GM12878 (cell line): Measurements from ENCODE around the gene PNMA5. TPM values are rescaled to one million over a fixed set of nuclear protein-coding genes. Genes with fewer than 3 reads are reported as not detected.
"Not testable (repeated sequence)": the region's sequence is repeated elsewhere in the genome, so short reads cannot be mapped to it uniquely, and the experiment has no call there.

Experiments used
- ATAC-seq: fragments of 200-7000 bp; cut with Tn5 transposase; 3 replicates; pipeline ENCODE4 v1.9.1; 2020; ENCODE audit warnings: mild to moderate bottlenecking, moderate library complexity
- BruUV-seq: library from RNA; stranded (reverse); fragments of 400-500 nt; replicated peaks from 2 replicates; lab custom pipeline; 2021; lab: Mats Ljungman, UMichigan
- CTCF ChIA-PET: fragments of 300-600 bp; sonication (Branson Sonifier 250); formaldehyde crosslinking; extraction: SDS; loops from one replicate; lab custom pipeline; 2021; ENCODE audit warnings: inconsistent platforms; lab: Yijun Ruan, JAX
- POLR2A ChIA-PET: fragments of 350-600 bp; formaldehyde crosslinking; extraction: SDS; loops from one replicate; lab custom pipeline; 2021; ENCODE audit warnings: inconsistent platforms; lab: Charles Lee
- RAD21 ChIA-PET: fragments of 300-600 bp; sonication (Branson Sonifier 250); formaldehyde crosslinking; loops from one replicate; lab custom pipeline; 2023; ENCODE audit warnings: antibody characterized with exemption; ENCODE audit not compliant: unreplicated experiment; lab: Charles Lee
- SMC1A ChIA-PET: fragments of 300-600 bp; sonication (Branson Sonifier 250); formaldehyde crosslinking; loops from one replicate; lab custom pipeline; 2023; ENCODE audit not compliant: unreplicated experiment, uncharacterized antibody; lab: Charles Lee
- DNase-seq: peaks from one replicate; pipeline ENCODE4 v3.0.0-alpha.2; 2011; ENCODE audit warnings: low read depth, low spot score
- FAIRE-seq: peaks from 3 replicates; lab custom pipeline; 2011; peaks lifted over from hg19 to GRCh38; lab: Jason Lieb, UNC
- H2AFZ ChIP-seq: 2 replicates; pipeline ENCODE4 v1.6.0; 2011; ENCODE audit warnings: low read depth, low read length, control low read depth; ENCODE audit not compliant: control insufficient read depth
- H3K27ac ChIP-seq: 2 replicates; pipeline ENCODE4 v1.5.1; 2011; ENCODE audit warnings: control low read depth; ENCODE audit not compliant: control insufficient read depth, insufficient read depth
- H3K27me3 ChIP-seq, 2 experiments: replicated peaks in 1 of 2; 2 replicates each; pipeline versions ENCODE4 v1.6.0 to v1.6.1; 2011; ENCODE audit warnings: low read length in 1 of 2; ENCODE audit not compliant: control insufficient read depth in 2 of 2, insufficient read depth in 2 of 2
- H3K36me3 ChIP-seq, 2 experiments: 2 replicates each; pipeline ENCODE4 v1.5.1; 2011; ENCODE audit warnings: low read length in 1 of 2; ENCODE audit not compliant: control insufficient read depth in 2 of 2, insufficient read depth in 2 of 2
- H3K4me1 ChIP-seq: 2 replicates; pipeline ENCODE4 v1.6.1; 2011; ENCODE audit warnings: mild to moderate bottlenecking, low read length, moderate library complexity, mixed read lengths; ENCODE audit not compliant: control insufficient read depth, insufficient read depth
- H3K4me2 ChIP-seq: 2 replicates; pipeline ENCODE4 v1.6.0; 2011; ENCODE audit warnings: control low read depth; ENCODE audit not compliant: control insufficient read depth, insufficient read depth
- H3K4me3 ChIP-seq: fragments of 200-600 bp; sonication (generic); 2 replicates; pipeline ENCODE4 v1.5.1; 2016
- H3K79me2 ChIP-seq: 2 replicates; pipeline ENCODE4 v1.6.0; 2011; ENCODE audit warnings: low read length; ENCODE audit not compliant: control insufficient read depth, insufficient read depth
- H3K9ac ChIP-seq: 2 replicates; pipeline ENCODE4 v1.8.0; 2011; ENCODE audit warnings: low read length, control low read depth, mixed read lengths; ENCODE audit not compliant: control insufficient read depth, insufficient read depth
- H3K9me3 ChIP-seq: replicated peaks from 3 replicates; pipeline ENCODE4 v1.5.1; 2011; ENCODE audit warnings: mild to moderate bottlenecking, low read length; ENCODE audit not compliant: control insufficient read depth, insufficient read depth
- H4K20me1 ChIP-seq: 2 replicates; pipeline ENCODE4 v1.6.0; 2011; ENCODE audit not compliant: control insufficient read depth, insufficient read depth
- ATF7 ChIP-seq: fragments of 450-650 bp; IDR thresholded peaks from 2 replicates; pipeline ENCODE4 v1.6.1; 2016; ENCODE audit warnings: low read depth, mild to moderate bottlenecking
- E4F1 ChIP-seq: fragments of 450-650 bp; IDR thresholded peaks from 2 replicates; pipeline ENCODE4 v1.6.1; 2018; ENCODE audit warnings: borderline replicate concordance, mild to moderate bottlenecking; ENCODE audit not compliant: partially characterized antibody
- HCFC1 ChIP-seq: fragments of 150-350 bp; IDR thresholded peaks from 2 replicates; pipeline ENCODE4 v1.6.1; 2014; ENCODE audit warnings: low read length
- HDAC2 ChIP-seq: fragments of 200-600 bp; sonication (generic); IDR thresholded peaks from 2 replicates; pipeline ENCODE4 v1.6.1; 2017
- TARDBP ChIP-seq: IDR thresholded peaks from 2 replicates; pipeline ENCODE4 v1.6.1; 2016; ENCODE audit warnings: borderline replicate concordance
- WGBS: methylation state at CpG from one replicate; pipeline ENCODE4 v1.1.6; 2016; ENCODE audit warnings: low lambda C conversion rate; ENCODE audit not compliant: insufficient replicate concordance, insufficient coverage; ENCODE audit errors: missing lambda C conversion rate; 5-methylcytosine and 5-hydroxymethylcytosine counted together
- in situ Hi-C: fragments of 300-500 bp; cut with MboI; formaldehyde crosslinking; loops from 9 replicates; pipeline ENCODE4 v1.14.3; 2018; ENCODE audit warnings: mixed read lengths
- intact Hi-C: fragments of 100-400 bp; cut with micrococcal nuclease; formaldehyde crosslinking; loops from one replicate; pipeline ENCODE4 v1.14.2; 2022; ENCODE audit not compliant: unreplicated experiment
- polyA plus RNA-seq, 11 experiments: library from polyadenylated mRNA; depleted of rRNA in 4 of 11; unstranded in 6 of 11; stranded (reverse) in 5 of 11; fragments of >200 nt; fragmentation: Nextera tagmentation in 4 of 11; fragmentation: Illumina TruSeq in 1 of 11; extraction: Ambion mirVana in 4 of 11; extraction: Trizol in 1 of 11; gene quantifications; 1 replicate in 1 of 11; 2 replicates in 10 of 11; pipeline versions ENCODE4 v1.2.1 to v1.2.3, GENCODE V29; 2011 to 2016; ENCODE audit warnings: inconsistent platforms in 2 of 11, missing spikeins in 2 of 11, low read depth in 1 of 11
- total RNA-seq, 4 experiments: library from RNA; depleted of rRNA in 3 of 4; stranded (reverse); fragments of >200 nt in 3 of 4; fragmentation: Illumina TruSeq in 1 of 4; extraction: Trizol in 1 of 4; gene quantifications; 2 replicates each; pipeline versions ENCODE4 v1.2.1 to v1.2.3, GENCODE V29; 2013 to 2021

The PNMA5 gene
- total and polyA plus RNA-seq, 10 of the 15 experiments (the other 5 are each of a cell fraction or from before 2014, with no cell fraction given): 0.03 TPM; not detected in 9

GRCh38 chrX:153017174-153017573 is 23.3 kb upstream of the PNMA5 start:
- H3K9me3 ChIP-seq, BruUV-seq, H4K20me1 ChIP-seq, POLR2A ChIA-PET, H3K4me1 ChIP-seq, H2AFZ ChIP-seq, H3K4me3 ChIP-seq, RAD21 ChIA-PET, ATAC-seq, CTCF ChIA-PET, H3K4me2 ChIP-seq, intact Hi-C loops, H3K9ac ChIP-seq, DNase-seq, H3K79me2 ChIP-seq, H3K36me3 ChIP-seq, SMC1A ChIA-PET, H3K27me3 ChIP-seq, in situ Hi-C loops, H3K27ac ChIP-seq, FAIRE-seq: not testable (repeated sequence)
- WGBS: 6% methylated on average over 2 of the region's 2 CpGs

- Histone ChIP-seq H3K27me3 (no peaks in the 10 kb centered on the region), H3K27ac (no peak overlapping the region), H2AFZ (no peak overlapping the region), H3K9ac (no peak overlapping the region), H3K4me1 (no peaks in the 10 kb centered on the region), H3K79me2 (no peaks in the 10 kb centered on the region), H4K20me1 (no peaks in the 10 kb centered on the region), H3K36me3 (no peaks in the 10 kb centered on the region), H3K4me2 (no peak overlapping the region), H3K9me3 (no peaks in the 10 kb centered on the region; the same call in 2 of the 3 replicates), H3K4me3 (no peak overlapping the region)
- intact Hi-C loops (no loop called here), in situ Hi-C loops (no loop called here)
- ChIA-PET POLR2A (no interaction called here), CTCF (no interaction called here), RAD21 (no interaction called here), SMC1A (no interaction called here)
- WGBS: 13% methylated on average over 1 of the region's 1 CpG
- ATAC-seq (no peak), FAIRE-seq (no peak), DNase-seq (no peak)
- no TSS peak for BruUV-seq
- TF ChIP-seq ATF7: no peak
- no peak for TF ChIP-seq E4F1
- no peak for TF ChIP-seq HCFC1
- no peak for TF ChIP-seq TARDBP
- no peak for TF ChIP-seq HDAC2
These were observed 10.9 kb upstream of the PNMA5 start for GRCh38 chrX:153004780-153005179.
